CD14-positive monocyte (primary cell): Measurements from ENCODE around the gene MED12L. TPM values are rescaled to one million over a fixed set of nuclear protein-coding genes. Genes with fewer than 3 reads are reported as not detected.

ENCODE experiments used
- DNase-seq, 3 donors: peaks; one replicate each; pipeline ENCODE4 v3.0.0-alpha.2; 2011 to 2022
- H2AFZ ChIP-seq: 2 replicates; pipeline ENCODE4 v1.6.0; 2012; ENCODE audit warnings: mild to moderate bottlenecking, low read depth, low read length, inconsistent platforms; ENCODE audit not compliant: insufficient read depth, poor library complexity, severe bottlenecking
- H3K27ac ChIP-seq, 2 donors: 1 replicate in 1 of 2; 2 replicates in 1 of 2; pipeline ENCODE4 v1.5.1; 2012 to 2013; ENCODE audit warnings: low read length in 2 of 2, control low read depth in 1 of 2, inconsistent platforms in 1 of 2, low read depth in 1 of 2, mild to moderate bottlenecking in 1 of 2
- H3K27me3 ChIP-seq, 2 donors: one replicate each; pipeline versions ENCODE4 v1.6.0 to v1.6.1; 2011 to 2013; ENCODE audit warnings: low read length in 2 of 2; ENCODE audit not compliant: control insufficient read depth in 2 of 2, insufficient read depth in 2 of 2
- H3K36me3 ChIP-seq, 2 donors: replicated peaks in 1 of 2; 1 replicate in 1 of 2; 2 replicates in 1 of 2; pipeline versions ENCODE4 v1.5.1 to v1.6.1; 2012 to 2013; ENCODE audit warnings: low read length in 2 of 2, control low read depth in 1 of 2, inconsistent platforms in 1 of 2, mild to moderate bottlenecking in 1 of 2; ENCODE audit not compliant: insufficient read depth in 2 of 2, control insufficient read depth in 1 of 2
- H3K4me1 ChIP-seq, 2 donors: 1 replicate in 1 of 2; 2 replicates in 1 of 2; pipeline versions ENCODE4 v1.5.1 to v1.6.1; 2012 to 2013; ENCODE audit warnings: low read length in 2 of 2, control low read depth in 1 of 2, inconsistent platforms in 1 of 2, mild to moderate bottlenecking in 1 of 2, moderate library complexity in 1 of 2; ENCODE audit not compliant: insufficient read depth in 2 of 2, control insufficient read depth in 1 of 2
- H3K4me2 ChIP-seq: replicated peaks from 2 replicates; pipeline ENCODE3; 2012; ENCODE audit warnings: low read length, moderate library complexity, mild to moderate bottlenecking; ENCODE audit not compliant: poor library complexity, severe bottlenecking; ENCODE audit errors: extremely low read depth
- H3K4me3 ChIP-seq, 3 experiments: fragments of 200-600 bp in 1 of 3; sonication (generic) in 1 of 3; replicated peaks in 1 of 3; 1 replicate in 2 of 3; 2 replicates in 1 of 3; pipeline ENCODE4 v1.5.1; 2011 to 2013; ENCODE audit warnings: low read length in 3 of 3, mild to moderate bottlenecking in 3 of 3, control low read depth in 2 of 3, low read depth in 2 of 3, inconsistent platforms in 1 of 3, moderate library complexity in 1 of 3
- H3K79me2 ChIP-seq: 2 replicates; pipeline ENCODE4 v1.6.0; 2012; ENCODE audit warnings: mild to moderate bottlenecking, control low read depth, inconsistent platforms, low read length, moderate library complexity; ENCODE audit not compliant: insufficient read depth
- H3K9ac ChIP-seq: 2 replicates; pipeline ENCODE4 v1.6.0; 2017; ENCODE audit warnings: low read length, mild to moderate bottlenecking; ENCODE audit not compliant: insufficient read depth, poor library complexity, severe bottlenecking
- H3K9me3 ChIP-seq, 2 donors: replicated peaks in 1 of 2; 1 replicate in 1 of 2; 2 replicates in 1 of 2; pipeline versions ENCODE4 v1.5.1 to v1.6.1; 2012 to 2013; ENCODE audit warnings: low read length in 2 of 2, control low read depth in 1 of 2; ENCODE audit not compliant: control insufficient read depth in 1 of 2, insufficient read depth in 1 of 2
- H4K20me1 ChIP-seq: 2 replicates; pipeline ENCODE4 v1.6.0; 2012; ENCODE audit warnings: mild to moderate bottlenecking, low read length, control low read depth, moderate library complexity; ENCODE audit not compliant: insufficient read depth
- H3K27ac Mint-ChIP-seq, 7 donors: one replicate each; pipeline ENCODE4 v1.8.0; 2020; ENCODE audit warnings: mild to moderate bottlenecking in 7 of 7, mixed read lengths in 7 of 7, moderate library complexity in 6 of 7, inconsistent platforms in 2 of 7
- H3K27me3 Mint-ChIP-seq, 3 donors: one replicate each; pipeline ENCODE4 v1.8.0; 2021 to 2022; ENCODE audit warnings: low read depth in 3 of 3, mild to moderate bottlenecking in 3 of 3, mixed read lengths in 3 of 3, moderate library complexity in 3 of 3, inconsistent platforms in 1 of 3
- H3K36me3 Mint-ChIP-seq, 2 donors: one replicate each; pipeline ENCODE4 v1.8.0; 2020; ENCODE audit warnings: mixed read lengths in 2 of 2, inconsistent platforms in 1 of 2, mild to moderate bottlenecking in 1 of 2
- H3K4me1 Mint-ChIP-seq: one replicate; pipeline ENCODE4 v1.8.0; 2020; ENCODE audit warnings: mild to moderate bottlenecking, mixed read lengths
- H3K4me3 Mint-ChIP-seq, 2 donors: one replicate each; pipeline ENCODE4 v1.8.0; 2020; ENCODE audit warnings: mild to moderate bottlenecking in 2 of 2, mixed read lengths in 2 of 2, moderate library complexity in 1 of 2
- H3K9me3 Mint-ChIP-seq, 7 donors: one replicate each; pipeline ENCODE4 v1.8.0; 2020 to 2022; ENCODE audit warnings: mixed read lengths in 7 of 7, mild to moderate bottlenecking in 6 of 7, moderate library complexity in 6 of 7, inconsistent platforms in 2 of 7
- WGBS: methylation state at CpG from one replicate; pipeline ENCODE4 v1.1.5; 2013; ENCODE audit warnings: missing lambda C conversion rate; ENCODE audit not compliant: insufficient coverage; 5-methylcytosine and 5-hydroxymethylcytosine counted together
- intact Hi-C, 2 donors: fragments of 100-400 bp; cut with micrococcal nuclease; formaldehyde crosslinking; loops; one replicate each; pipeline versions ENCODE4 v1.15.0 to v1.15.1; 2023
- polyA plus RNA-seq, 3 donors: library from polyadenylated mRNA; depleted of rRNA in 1 of 3; unstranded in 2 of 3; stranded (reverse) in 1 of 3; fragments of 300-500 nt in 2 of 3; fragments of >200 nt in 1 of 3; fragmentation: Illumina TruSeq in 2 of 3; gene quantifications; 1 replicate in 2 of 3; 2 replicates in 1 of 3; pipeline ENCODE4 v1.2.3, GENCODE V29; 2012 to 2021
- TF ChIP-seq, protein P1 (sequence below): fragments of 200-600 bp; IDR thresholded peaks from one replicate; pipeline ENCODE4 v1.8.0; 2022; ENCODE audit warnings: antibody characterized with exemption, mild to moderate bottlenecking

Gene MED12L
- polyA plus RNA-seq, 3 donors, result 0.12 to 0.29 TPM; not detected in 1

DNA sequence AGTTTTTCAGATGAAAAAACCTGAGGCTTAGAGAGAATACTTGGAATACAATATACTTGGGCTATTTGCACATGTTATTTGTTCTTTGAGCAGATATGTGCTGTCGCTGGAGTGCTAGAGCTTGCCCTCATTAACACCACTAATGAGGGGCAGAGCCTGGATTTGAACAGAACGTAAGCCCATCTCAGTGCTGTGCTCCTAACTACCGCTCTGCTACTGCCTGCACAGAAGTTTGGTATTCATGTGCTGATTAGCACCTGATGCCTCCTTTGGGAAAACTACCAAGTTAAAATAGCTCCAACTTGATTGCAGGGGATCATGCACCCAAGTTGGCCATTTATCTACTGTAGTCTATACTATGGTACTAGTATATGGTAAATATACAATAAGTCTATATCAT, 227.5 kb downstream of the MED12L start:
- peaks cover 4% of the 10 kb centered on the region for H3K4me1 Mint-ChIP-seq
- H3K36me3 Mint-ChIP-seq, result no peaks in the 10 kb centered on the region
- intact Hi-C loops, result no loop called here
- no peaks in the 10 kb centered on the region for H3K9me3 Mint-ChIP-seq
- peaks cover 0 to 2% (median 0%) of the 10 kb centered on the region in 3 donors for H3K27me3 Mint-ChIP-seq
- H2AFZ ChIP-seq, result no peak overlapping the region
- no peak overlapping the region for H3K27ac Mint-ChIP-seq
- H3K27ac ChIP-seq, result no peak overlapping the region
- no peak overlapping the region for H3K9ac ChIP-seq
- H3K4me1 ChIP-seq, result peaks cover under 1 to 3% of the 10 kb centered on the region in 2 donors
- H4K20me1 ChIP-seq, result no peaks in the 10 kb centered on the region
- TF ChIP-seq, protein P1, sequence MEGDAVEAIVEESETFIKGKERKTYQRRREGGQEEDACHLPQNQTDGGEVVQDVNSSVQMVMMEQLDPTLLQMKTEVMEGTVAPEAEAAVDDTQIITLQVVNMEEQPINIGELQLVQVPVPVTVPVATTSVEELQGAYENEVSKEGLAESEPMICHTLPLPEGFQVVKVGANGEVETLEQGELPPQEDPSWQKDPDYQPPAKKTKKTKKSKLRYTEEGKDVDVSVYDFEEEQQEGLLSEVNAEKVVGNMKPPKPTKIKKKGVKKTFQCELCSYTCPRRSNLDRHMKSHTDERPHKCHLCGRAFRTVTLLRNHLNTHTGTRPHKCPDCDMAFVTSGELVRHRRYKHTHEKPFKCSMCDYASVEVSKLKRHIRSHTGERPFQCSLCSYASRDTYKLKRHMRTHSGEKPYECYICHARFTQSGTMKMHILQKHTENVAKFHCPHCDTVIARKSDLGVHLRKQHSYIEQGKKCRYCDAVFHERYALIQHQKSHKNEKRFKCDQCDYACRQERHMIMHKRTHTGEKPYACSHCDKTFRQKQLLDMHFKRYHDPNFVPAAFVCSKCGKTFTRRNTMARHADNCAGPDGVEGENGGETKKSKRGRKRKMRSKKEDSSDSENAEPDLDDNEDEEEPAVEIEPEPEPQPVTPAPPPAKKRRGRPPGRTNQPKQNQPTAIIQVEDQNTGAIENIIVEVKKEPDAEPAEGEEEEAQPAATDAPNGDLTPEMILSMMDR, result no peak
- no peaks in the 10 kb centered on the region for H3K79me2 ChIP-seq
- no peaks in the 10 kb centered on the region for H3K9me3 ChIP-seq
- H3K4me3 Mint-ChIP-seq, result no peak overlapping the region
- 100% methylated on average over 2 of the region's 3 CpGs for WGBS
- H3K4me3 ChIP-seq, result no peak overlapping the region
- no peaks in the 10 kb centered on the region for H3K36me3 ChIP-seq
- H3K27me3 ChIP-seq, result no peaks in the 10 kb centered on the region
- no peak overlapping the region for H3K4me2 ChIP-seq
- no peak for DNase-seq

DNA sequence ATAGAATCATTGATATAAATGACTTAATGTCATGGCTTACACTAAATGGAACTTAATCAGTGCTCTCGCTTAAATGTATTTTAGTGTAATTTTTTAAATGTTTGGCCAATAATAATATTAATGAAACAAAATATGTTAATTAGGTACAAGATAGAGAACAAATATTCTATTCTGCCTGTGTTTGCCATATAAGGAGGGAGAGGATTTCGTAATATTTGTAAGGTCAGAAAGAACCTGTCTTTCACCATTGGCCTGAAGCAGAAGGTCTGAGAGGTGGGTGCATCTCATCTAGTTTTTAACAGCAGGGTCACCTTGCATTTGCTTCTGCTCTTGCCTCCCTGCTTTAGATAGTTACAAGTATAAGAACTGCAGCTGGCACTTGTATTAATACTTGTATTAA, 228.7 kb downstream of the MED12L start:
- no peaks in the 10 kb centered on the region for H4K20me1 ChIP-seq
- H3K27ac Mint-ChIP-seq, result no peak overlapping the region
- intact Hi-C loops, result no loop called here
- H3K36me3 ChIP-seq, result no peaks in the 10 kb centered on the region
- H3K27ac ChIP-seq, result no peak overlapping the region
- no peaks in the 10 kb centered on the region for H3K9me3 Mint-ChIP-seq
- H3K4me1 ChIP-seq, result peaks cover 12 to 15% of the 10 kb centered on the region in 2 donors
- H3K27me3 ChIP-seq, result no peaks in the 10 kb centered on the region
- H3K4me3 Mint-ChIP-seq, result no peak overlapping the region
- H3K4me3 ChIP-seq, result no peak overlapping the region
- TF ChIP-seq, protein P1, result no peak
- no peak for DNase-seq
- no peaks in the 10 kb centered on the region for H3K79me2 ChIP-seq
- H3K9me3 ChIP-seq, result no peaks in the 10 kb centered on the region
- H3K4me2 ChIP-seq, result no peak overlapping the region
- H3K4me1 Mint-ChIP-seq, result peaks cover 16% of the 10 kb centered on the region
- H3K36me3 Mint-ChIP-seq, result no peaks in the 10 kb centered on the region
- H2AFZ ChIP-seq, result no peak overlapping the region
- H3K27me3 Mint-ChIP-seq, result peaks cover 0 to 2% (median 0%) of the 10 kb centered on the region in 3 donors
- no peak overlapping the region for H3K9ac ChIP-seq
- WGBS, result 100% methylated on average over 1 of the region's 2 CpGs
